Endothelial cell (in vitro differentiated cells): ENCODE results near the gene XRCC2. TPM values are rescaled to one million over a fixed set of nuclear protein-coding genes. Genes with fewer than 3 reads are reported as not detected.

Source experiments
- DNase-seq: peaks from one replicate; pipeline ENCODE4 v3.0.0; 2021; ENCODE audit warnings: low spot score
- H3K27ac Mint-ChIP-seq: one replicate; pipeline ENCODE4 v1.8.0; 2021; ENCODE audit warnings: mixed read lengths, inconsistent platforms; ENCODE audit not compliant: unreplicated experiment
- H3K27me3 Mint-ChIP-seq: one replicate; pipeline ENCODE4 v1.8.0; 2021; ENCODE audit warnings: mild to moderate bottlenecking, moderate library complexity, mixed read lengths, inconsistent platforms; ENCODE audit not compliant: unreplicated experiment
- H3K36me3 Mint-ChIP-seq: one replicate; pipeline ENCODE4 v1.8.0; 2021; ENCODE audit warnings: mild to moderate bottlenecking, low read depth, mixed read lengths, inconsistent platforms; ENCODE audit not compliant: unreplicated experiment
- H3K4me1 Mint-ChIP-seq: one replicate; pipeline ENCODE4 v1.8.0; 2021; ENCODE audit warnings: mild to moderate bottlenecking, mixed read lengths, inconsistent platforms; ENCODE audit not compliant: unreplicated experiment
- H3K4me3 Mint-ChIP-seq: one replicate; pipeline ENCODE4 v1.8.0; 2021; ENCODE audit warnings: mild to moderate bottlenecking, mixed read lengths, inconsistent platforms; ENCODE audit not compliant: unreplicated experiment
- H3K9me3 Mint-ChIP-seq: one replicate; pipeline ENCODE4 v1.8.0; 2021; ENCODE audit warnings: mixed read lengths, inconsistent platforms; ENCODE audit not compliant: unreplicated experiment
- total RNA-seq: library from RNA; stranded (reverse); fragmentation: NEBNext Ultra II Directional; extraction: Animal tissue kit (Norgen Biotek cat#: 25700); gene quantifications from one replicate; pipeline ENCODE4 v1.2.1, GENCODE V29; 2021; ENCODE audit not compliant: unreplicated experiment
- TF ChIP-seq, protein P1 (sequence below): fragments of 200-600 bp; sonication (generic); IDR thresholded peaks from one replicate; pipeline ENCODE4 v1.5.0; 2021; ENCODE audit warnings: antibody characterized with exemption; ENCODE audit not compliant: unreplicated experiment

The XRCC2 gene
- total RNA-seq, 1 donor from 2014 or later = 2.9 TPM

DNA sequence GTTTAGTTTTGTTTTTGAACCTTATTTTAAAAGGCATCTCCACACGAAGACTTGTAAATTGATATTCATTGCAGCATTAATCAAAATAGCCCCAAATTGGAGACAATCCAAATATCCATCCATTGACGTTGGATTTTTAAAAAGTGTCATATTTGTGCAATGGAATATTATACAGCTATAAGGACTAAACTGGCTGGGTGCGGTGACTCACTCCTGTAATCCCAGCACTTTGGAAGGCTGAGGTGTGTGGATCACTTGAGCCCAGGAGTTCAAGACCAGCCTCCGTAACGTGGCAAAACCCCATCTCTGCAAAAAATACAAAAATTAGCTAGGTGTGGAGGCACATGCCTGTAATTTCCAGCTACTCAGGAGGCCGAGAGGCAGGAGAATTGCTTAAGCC, 35.1 kb downstream of the XRCC2 start:
- TF ChIP-seq, protein P1, sequence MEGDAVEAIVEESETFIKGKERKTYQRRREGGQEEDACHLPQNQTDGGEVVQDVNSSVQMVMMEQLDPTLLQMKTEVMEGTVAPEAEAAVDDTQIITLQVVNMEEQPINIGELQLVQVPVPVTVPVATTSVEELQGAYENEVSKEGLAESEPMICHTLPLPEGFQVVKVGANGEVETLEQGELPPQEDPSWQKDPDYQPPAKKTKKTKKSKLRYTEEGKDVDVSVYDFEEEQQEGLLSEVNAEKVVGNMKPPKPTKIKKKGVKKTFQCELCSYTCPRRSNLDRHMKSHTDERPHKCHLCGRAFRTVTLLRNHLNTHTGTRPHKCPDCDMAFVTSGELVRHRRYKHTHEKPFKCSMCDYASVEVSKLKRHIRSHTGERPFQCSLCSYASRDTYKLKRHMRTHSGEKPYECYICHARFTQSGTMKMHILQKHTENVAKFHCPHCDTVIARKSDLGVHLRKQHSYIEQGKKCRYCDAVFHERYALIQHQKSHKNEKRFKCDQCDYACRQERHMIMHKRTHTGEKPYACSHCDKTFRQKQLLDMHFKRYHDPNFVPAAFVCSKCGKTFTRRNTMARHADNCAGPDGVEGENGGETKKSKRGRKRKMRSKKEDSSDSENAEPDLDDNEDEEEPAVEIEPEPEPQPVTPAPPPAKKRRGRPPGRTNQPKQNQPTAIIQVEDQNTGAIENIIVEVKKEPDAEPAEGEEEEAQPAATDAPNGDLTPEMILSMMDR = no peak
- Mint-ChIP-seq H3K9me3 (no peaks in the 10 kb centered on the region), H3K4me3 (no peak overlapping the region), H3K4me1 (peaks cover 4% of the 10 kb centered on the region), H3K27ac (no peak overlapping the region), H3K36me3 (no peaks in the 10 kb centered on the region), H3K27me3 (peaks cover 2% of the 10 kb centered on the region)
- no peak for DNase-seq

DNA sequence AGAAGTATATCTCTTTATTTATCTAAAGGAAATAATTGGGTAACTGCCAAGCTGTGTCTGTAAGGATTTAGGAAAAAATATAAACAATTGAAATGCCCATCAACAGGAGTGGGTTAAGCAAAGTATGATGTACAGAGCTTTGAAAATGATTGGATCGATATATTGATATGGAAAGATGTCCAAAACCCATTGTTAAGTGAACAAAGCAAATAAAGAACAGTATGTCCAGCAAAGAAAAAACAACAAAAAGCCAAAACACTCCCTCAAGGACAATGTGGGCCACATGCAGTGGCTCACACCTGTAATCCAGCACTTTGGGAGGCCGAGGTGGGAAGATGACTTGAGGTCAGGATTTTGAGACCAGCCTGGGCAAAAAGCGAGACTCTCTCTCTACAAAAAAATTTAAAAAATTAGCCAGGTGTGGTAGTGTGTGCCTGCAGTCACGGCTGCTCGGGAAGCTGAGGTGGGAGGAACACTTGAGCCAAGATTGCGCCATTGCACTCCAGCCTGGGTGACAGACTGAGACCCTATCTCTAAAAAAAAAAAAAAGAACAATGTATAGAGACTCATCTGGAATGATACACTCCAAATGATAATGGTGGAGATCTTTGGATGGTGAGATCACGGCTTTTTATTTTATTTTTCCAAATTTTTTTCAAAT, 37.9 kb downstream of the XRCC2 start:
- TF ChIP-seq, protein P1 = no peak
- H3K27ac Mint-ChIP-seq = no peak overlapping the region
- H3K27me3 Mint-ChIP-seq = peaks cover 2% of the 10 kb centered on the region
- H3K9me3 Mint-ChIP-seq = no peaks in the 10 kb centered on the region
- no peak overlapping the region for H3K4me3 Mint-ChIP-seq
- no peaks in the 10 kb centered on the region for H3K36me3 Mint-ChIP-seq
- no peak for DNase-seq
- peaks cover 4% of the 10 kb centered on the region for H3K4me1 Mint-ChIP-seq

GRCh38 chr7:152637161-152637560, 38.8 kb downstream of the XRCC2 start:
- TF ChIP-seq, protein P1 = no peak
- peaks cover 5% of the 10 kb centered on the region for H3K4me1 Mint-ChIP-seq
- no peaks in the 10 kb centered on the region for H3K9me3 Mint-ChIP-seq
- H3K36me3 Mint-ChIP-seq = no peaks in the 10 kb centered on the region
- H3K4me3 Mint-ChIP-seq = no peak overlapping the region
- H3K27ac Mint-ChIP-seq = no peak overlapping the region
- H3K27me3 Mint-ChIP-seq = peaks cover 2% of the 10 kb centered on the region
- DNase-seq = no peak

GRCh38 chr7:152636441-152636840, 39.5 kb downstream of the XRCC2 start:
- Mint-ChIP-seq H3K9me3 (no peaks in the 10 kb centered on the region), H3K4me1 (peaks cover 5% of the 10 kb centered on the region), H3K36me3 (no peaks in the 10 kb centered on the region), H3K27ac (no peak overlapping the region), H3K27me3 (peaks cover 2% of the 10 kb centered on the region), H3K4me3 (no peak overlapping the region)
- no peak for DNase-seq
- TF ChIP-seq, protein P1 = no peak

DNA sequence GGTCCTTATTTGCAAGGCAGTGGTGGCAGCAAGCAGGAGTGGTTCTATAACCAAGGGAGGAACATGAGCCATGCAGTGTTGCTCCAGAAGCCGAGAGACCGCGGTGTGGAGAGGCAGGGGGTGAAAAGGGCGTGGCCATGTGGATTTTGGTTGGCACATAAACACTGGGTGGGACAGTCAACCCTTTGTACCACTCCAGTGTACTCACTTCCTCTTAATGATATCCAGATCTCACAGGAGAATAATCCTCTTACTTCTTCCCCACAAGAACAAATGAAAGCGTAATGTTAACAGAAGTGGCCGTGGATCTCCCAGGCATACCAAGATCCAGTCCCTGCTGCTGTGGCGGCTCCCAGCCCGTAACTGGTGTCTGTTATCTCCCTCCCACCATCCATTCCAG, 42.4 kb downstream of the XRCC2 start:
- TF ChIP-seq, protein P1 = no peak
- H3K4me3 Mint-ChIP-seq = no peak overlapping the region
- no peaks in the 10 kb centered on the region for H3K36me3 Mint-ChIP-seq
- H3K27ac Mint-ChIP-seq = no peak overlapping the region
- no peak for DNase-seq
- H3K9me3 Mint-ChIP-seq = no peaks in the 10 kb centered on the region
- H3K27me3 Mint-ChIP-seq = no peaks in the 10 kb centered on the region
- peaks cover 5% of the 10 kb centered on the region for H3K4me1 Mint-ChIP-seq
